ENCODE measurements around the gene CACNA1C.
A peak's percentile ranks its signal among the peaks of the same experiment; 100 is the strongest.

CACNA1C gene

GRCh38 chr12:2337031-2338010, 284.5 kb downstream of the CACNA1C start:
- H3K4me3 ChIP-seq (replicated peaks in 1 of 2; ENCODE audit: low read depth in 2 of 2, low read length in 2 of 2), result no peak overlapping the region
- DNase-seq (ENCODE audit: low read depth in 2 of 2), result no peak
- TF ChIP-seq CTCF (IDR thresholded peaks at IDR 0.05; ENCODE audit: low read depth, low read length), result no peak

- no peak for DNase-seq (ENCODE audit: low read depth in 2 of 2)
- no peak for TF ChIP-seq CTCF (IDR thresholded peaks at IDR 0.05; ENCODE audit: low read depth, low read length)
- H3K4me3 ChIP-seq (replicated peaks in 1 of 2; ENCODE audit: low read depth in 2 of 2, low read length in 2 of 2), result no peak overlapping the region
Measured at GRCh38 chr12:2338381-2338780, 285.6 kb downstream of the CACNA1C start.

GRCh38 chr12:2338991-2339431, 286.2 kb downstream of the CACNA1C start:
- H3K4me3 ChIP-seq (replicated peaks in 1 of 2; ENCODE audit: low read depth in 2 of 2, low read length in 2 of 2), result no peak overlapping the region
- DNase-seq (ENCODE audit: low read depth in 2 of 2), result peak; percentile 50 to 88
- TF ChIP-seq CTCF (IDR thresholded peaks at IDR 0.05; ENCODE audit: low read depth, low read length), result no peak

GRCh38 chr12:2341051-2341751, 288.4 kb downstream of the CACNA1C start:
- no peak overlapping the region for H3K4me3 ChIP-seq (replicated peaks in 1 of 2; ENCODE audit: low read depth in 2 of 2, low read length in 2 of 2)
- no peak for TF ChIP-seq CTCF (IDR thresholded peaks at IDR 0.05; ENCODE audit: low read depth, low read length)
- no peak for DNase-seq (ENCODE audit: low read depth in 2 of 2)

GRCh38 chr12:2341871-2342270, 289.1 kb downstream of the CACNA1C start:
- no peak overlapping the region for H3K4me3 ChIP-seq (replicated peaks in 1 of 2; ENCODE audit: low read depth in 2 of 2, low read length in 2 of 2)
- DNase-seq (ENCODE audit: low read depth in 2 of 2), result peak; percentile 61 to 79
- no peak for TF ChIP-seq CTCF (IDR thresholded peaks at IDR 0.05; ENCODE audit: low read depth, low read length)

- TF ChIP-seq CTCF (IDR thresholded peaks at IDR 0.05; ENCODE audit: low read depth, low read length), result no peak
- H3K4me3 ChIP-seq (replicated peaks in 1 of 2; ENCODE audit: low read depth in 2 of 2, low read length in 2 of 2), result no peak overlapping the region
- no peak for DNase-seq (ENCODE audit: low read depth in 2 of 2)
Measured at GRCh38 chr12:2343681-2344080, 290.9 kb downstream of the CACNA1C start.
